ENCODE data around the gene CFAP46. TPM values are rescaled to one million over a fixed set of nuclear protein-coding genes. Genes with fewer than 3 reads are reported as not detected.
A peak's percentile ranks its signal among the peaks of the same experiment; 100 is the strongest.

Gene CFAP46
- total RNA-seq, 2 experiments from 2014 or later: not detected

DNA sequence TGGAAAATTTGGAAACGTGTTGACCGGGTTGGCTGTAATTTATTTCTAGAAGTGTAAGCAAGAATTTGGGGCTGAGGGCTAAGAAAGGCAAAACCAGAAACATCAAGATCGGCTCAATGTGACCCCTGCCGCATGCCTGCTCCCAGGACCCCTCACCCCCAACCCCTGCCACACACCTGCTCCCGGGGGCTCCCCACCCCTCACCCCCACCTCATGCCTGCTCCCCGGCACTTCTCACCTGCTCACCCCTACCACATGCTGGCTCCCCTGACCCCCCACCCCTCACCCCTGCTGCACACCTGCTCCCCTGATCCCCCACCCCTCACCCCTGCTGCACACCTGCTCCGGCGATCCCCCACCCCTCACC lies 19.0 kb upstream of the CFAP46 start:
- TF ChIP-seq, protein P1, sequence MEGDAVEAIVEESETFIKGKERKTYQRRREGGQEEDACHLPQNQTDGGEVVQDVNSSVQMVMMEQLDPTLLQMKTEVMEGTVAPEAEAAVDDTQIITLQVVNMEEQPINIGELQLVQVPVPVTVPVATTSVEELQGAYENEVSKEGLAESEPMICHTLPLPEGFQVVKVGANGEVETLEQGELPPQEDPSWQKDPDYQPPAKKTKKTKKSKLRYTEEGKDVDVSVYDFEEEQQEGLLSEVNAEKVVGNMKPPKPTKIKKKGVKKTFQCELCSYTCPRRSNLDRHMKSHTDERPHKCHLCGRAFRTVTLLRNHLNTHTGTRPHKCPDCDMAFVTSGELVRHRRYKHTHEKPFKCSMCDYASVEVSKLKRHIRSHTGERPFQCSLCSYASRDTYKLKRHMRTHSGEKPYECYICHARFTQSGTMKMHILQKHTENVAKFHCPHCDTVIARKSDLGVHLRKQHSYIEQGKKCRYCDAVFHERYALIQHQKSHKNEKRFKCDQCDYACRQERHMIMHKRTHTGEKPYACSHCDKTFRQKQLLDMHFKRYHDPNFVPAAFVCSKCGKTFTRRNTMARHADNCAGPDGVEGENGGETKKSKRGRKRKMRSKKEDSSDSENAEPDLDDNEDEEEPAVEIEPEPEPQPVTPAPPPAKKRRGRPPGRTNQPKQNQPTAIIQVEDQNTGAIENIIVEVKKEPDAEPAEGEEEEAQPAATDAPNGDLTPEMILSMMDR (IDR thresholded peaks at IDR 0.05): no peak
- intact Hi-C loops (cut with DNase I, micrococcal nuclease): no loop called here
- H3K27me3 Mint-ChIP-seq: peaks cover 11% of the 10 kb centered on the region
- no peak for DNase-seq
- Histone ChIP-seq H3K4me3 (ENCODE audit: low read length) (no peak overlapping the region), H3K9me3 (ENCODE audit: control insufficient read depth in 1 of 2, insufficient read depth in 1 of 2, low read length in 2 of 2) (no peaks in the 10 kb centered on the region), H3K4me1 (ENCODE audit: insufficient read depth, low read length) (peaks cover 10% of the 10 kb centered on the region), H3K27ac (ENCODE audit: low read depth in 1 of 2, low read length in 2 of 2) (no peak overlapping the region), H3K36me3 (ENCODE audit: insufficient read depth, low read length) (no peaks in the 10 kb centered on the region), H3K27me3 (ENCODE audit: control insufficient read depth in 1 of 2, insufficient read depth in 2 of 2, low read length in 2 of 2) (peaks cover 0 to 5% of the 10 kb centered on the region in 2 experiments)
- H3K27ac Mint-ChIP-seq: no peak overlapping the region
- H3K36me3 Mint-ChIP-seq (ENCODE audit: low read depth): no peaks in the 10 kb centered on the region
- H3K4me3 Mint-ChIP-seq: peak overlapping the region; percentile 65
- ATAC-seq (ENCODE audit: poor library complexity): no peak
- ChIA-PET POLR2A (no interaction called here), CTCF (no interaction called here)
- no peaks in the 10 kb centered on the region for H3K9me3 Mint-ChIP-seq
- H3K4me1 Mint-ChIP-seq (ENCODE audit: low read depth): peaks cover 6% of the 10 kb centered on the region

DNA sequence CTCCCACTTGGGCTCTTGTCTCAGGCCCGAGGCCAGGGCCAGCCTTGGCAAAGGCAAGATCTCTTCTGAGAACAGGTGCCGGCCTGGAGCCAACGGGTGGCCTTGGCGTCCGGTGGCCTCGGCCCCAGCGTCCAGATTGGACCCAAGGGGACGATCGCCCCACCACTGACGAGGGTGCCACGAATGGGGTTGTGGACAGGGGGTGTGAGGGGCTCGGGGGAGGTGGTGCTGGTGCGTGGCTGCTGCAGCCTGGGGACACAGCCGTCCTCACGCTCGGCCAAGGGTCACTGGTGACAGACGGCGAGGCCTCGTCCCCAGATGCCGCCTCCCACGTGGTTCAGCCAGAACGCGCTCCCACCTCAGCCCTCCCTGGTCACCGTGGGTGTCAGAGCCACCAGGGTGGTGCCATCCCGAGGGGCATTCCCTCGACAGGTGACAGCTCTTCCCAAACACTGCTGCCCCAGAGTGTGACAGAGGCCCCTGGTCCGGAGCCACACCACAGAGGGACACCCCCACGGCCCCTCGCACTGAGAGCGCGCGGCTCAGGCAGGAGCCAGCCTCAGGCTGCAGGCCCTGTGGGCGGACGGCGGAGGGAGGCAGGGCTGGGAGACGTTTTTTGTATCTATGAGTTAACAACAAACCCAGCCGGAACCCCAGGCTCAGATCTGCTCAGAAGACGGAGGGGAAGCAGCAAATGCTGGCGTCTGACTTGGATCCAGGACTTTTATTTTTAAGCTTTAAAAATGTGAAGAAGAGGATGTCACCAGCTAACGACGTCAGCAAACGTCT lies 18.5 kb upstream of the CFAP46 start:
- no peak for ATAC-seq (ENCODE audit: poor library complexity)
- H3K9me3 ChIP-seq (ENCODE audit: control insufficient read depth in 1 of 2, insufficient read depth in 1 of 2, low read length in 2 of 2): no peaks in the 10 kb centered on the region
- no peaks in the 10 kb centered on the region for H3K36me3 Mint-ChIP-seq (ENCODE audit: low read depth)
- peaks cover 5% of the 10 kb centered on the region for H3K27me3 Mint-ChIP-seq
- peak overlapping the region; percentile 65 for H3K4me3 Mint-ChIP-seq
- peaks cover 6% of the 10 kb centered on the region for H3K4me1 Mint-ChIP-seq (ENCODE audit: low read depth)
- H3K4me1 ChIP-seq (ENCODE audit: insufficient read depth, low read length): peaks cover 10% of the 10 kb centered on the region
- intact Hi-C loops (cut with DNase I, micrococcal nuclease): no loop called here
- no peaks in the 10 kb centered on the region for H3K9me3 Mint-ChIP-seq
- no peak overlapping the region for H3K27ac Mint-ChIP-seq
- ChIA-PET POLR2A (no interaction called here), CTCF (no interaction called here)
- peak in 1 of 14 experiments; percentile 12 for DNase-seq
- H3K27ac ChIP-seq (ENCODE audit: low read depth in 1 of 2, low read length in 2 of 2): no peak overlapping the region
- no peaks in the 10 kb centered on the region for H3K36me3 ChIP-seq (ENCODE audit: insufficient read depth, low read length)
- TF ChIP-seq, protein P1 (IDR thresholded peaks at IDR 0.05): no peak
- no peak overlapping the region for H3K4me3 ChIP-seq (ENCODE audit: low read length)
- H3K27me3 ChIP-seq (ENCODE audit: control insufficient read depth in 1 of 2, insufficient read depth in 2 of 2, low read length in 2 of 2): peaks cover 0 to 2% of the 10 kb centered on the region in 2 experiments

DNA sequence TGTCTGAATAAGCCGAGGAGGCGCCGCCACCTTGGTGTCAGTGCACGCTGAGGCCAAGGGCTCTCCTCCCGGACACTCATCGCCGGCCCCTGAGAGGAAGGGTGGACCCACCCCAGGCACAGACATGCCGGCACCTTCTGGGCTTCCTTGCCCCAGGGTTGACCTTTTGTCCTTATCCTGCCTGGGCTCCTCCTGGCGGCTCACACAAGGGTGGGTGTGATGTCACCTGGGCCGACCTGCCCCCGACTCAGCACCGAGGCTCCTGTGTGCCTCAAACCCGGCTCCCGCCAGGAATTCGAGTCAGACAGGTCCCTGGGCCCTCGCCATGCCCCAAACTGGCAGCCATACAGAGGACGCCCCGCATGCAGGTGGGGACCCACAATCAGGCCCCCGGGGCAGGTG lies 17.7 kb upstream of the CFAP46 start:
- Mint-ChIP-seq H3K27me3 (no peaks in the 10 kb centered on the region), H3K9me3 (no peaks in the 10 kb centered on the region), H3K36me3 (ENCODE audit: low read depth) (no peaks in the 10 kb centered on the region), H3K4me3 (no peak overlapping the region), H3K27ac (no peak overlapping the region), H3K4me1 (ENCODE audit: low read depth) (peaks cover 6% of the 10 kb centered on the region)
- ATAC-seq (ENCODE audit: poor library complexity) (no peak), DNase-seq (no peak)
- ChIA-PET POLR2A (no interaction called here), CTCF (no interaction called here)
- no peaks in the 10 kb centered on the region for H3K36me3 ChIP-seq (ENCODE audit: insufficient read depth, low read length)
- no peaks in the 10 kb centered on the region for H3K9me3 ChIP-seq (ENCODE audit: control insufficient read depth in 1 of 2, insufficient read depth in 1 of 2, low read length in 2 of 2)
- peaks cover 10% of the 10 kb centered on the region for H3K4me1 ChIP-seq (ENCODE audit: insufficient read depth, low read length)
- intact Hi-C loops (cut with DNase I, micrococcal nuclease): no loop called here
- TF ChIP-seq, protein P1 (IDR thresholded peaks at IDR 0.05): no peak
- H3K27me3 ChIP-seq (ENCODE audit: control insufficient read depth in 1 of 2, insufficient read depth in 2 of 2, low read length in 2 of 2): peaks cover 0 to 2% of the 10 kb centered on the region in 2 experiments
- no peak overlapping the region for H3K4me3 ChIP-seq (ENCODE audit: low read length)
- H3K27ac ChIP-seq (ENCODE audit: low read depth in 1 of 2, low read length in 2 of 2): no peak overlapping the region
